ENCODE results near the gene CAD.
"Not testable (repeated sequence)": the region's sequence is repeated elsewhere in the genome, so short reads cannot be mapped to it uniquely, and the experiment has no call there.

The CAD gene

GRCh38 chr2:27261241-27261925, 44.2 kb downstream of the CAD start:
- DNase-seq, result no peak

GRCh38 chr2:27261926-27262298, 44.7 kb downstream of the CAD start:
- no peak for DNase-seq

GRCh38 chr2:27262379-27263286, 45.5 kb downstream of the CAD start, which contains the start of gene SLC30A3:
SLC30A3 (minus strand) TSS chr2:27263047; CDS start chr2:27262906, 141 bp downstream.
- peak; percentile 58 for DNase-seq

GRCh38 chr2:27263287-27264252, 46.4 kb downstream of the CAD start:
- no peak for DNase-seq

GRCh38 chr2:27264253-27264752, 47.1 kb downstream of the CAD start:
- no peak for DNase-seq

- peak; percentile 41 for DNase-seq
Measured at GRCh38 chr2:27264753-27265535, 47.8 kb downstream of the CAD start.

GRCh38 chr2:27265536-27265870, 48.3 kb downstream of the CAD start:
- no peak for DNase-seq

GRCh38 chr2:27268296-27268695, 51.1 kb downstream of the CAD start:
- DNase-seq, result not testable (repeated sequence)

- DNase-seq, result no peak
Measured at GRCh38 chr2:27270131-27270530, 53.0 kb downstream of the CAD start.

- no peak for DNase-seq
Measured at GRCh38 chr2:27270670-27271069, 53.5 kb downstream of the CAD start.

GRCh38 chr2:27271631-27272340, 54.6 kb downstream of the CAD start:
- DNase-seq, result no peak

GRCh38 chr2:27272537-27273522, 55.7 kb downstream of the CAD start:
- DNase-seq, result not testable (repeated sequence)

GRCh38 chr2:27275211-27276150, 58.3 kb downstream of the CAD start, which contains the start of gene DNAJC5G:
DNAJC5G (plus strand) TSS chr2:27275433; CDS start chr2:27276729, 1,296 bp downstream.
- no peak for DNase-seq

- DNase-seq, result no peak
Measured at GRCh38 chr2:27278010-27278409, 60.8 kb downstream of the CAD start.

- no peak for DNase-seq
Measured at GRCh38 chr2:27280826-27281225, 63.7 kb downstream of the CAD start.

- no peak for DNase-seq
Measured at GRCh38 chr2:27281442-27281841, 64.3 kb downstream of the CAD start.

GRCh38 chr2:27281855-27282559, 64.8 kb downstream of the CAD start, which contains the start of gene TRIM54:
TRIM54 (plus strand) TSS chr2:27282429; CDS start chr2:27282732, 303 bp downstream.
- no peak for DNase-seq

- DNase-seq, result no peak
Measured at GRCh38 chr2:27282892-27283291, 65.7 kb downstream of the CAD start.
